Fibroblast of skin of back (primary cell): ENCODE data around the gene PDE8B.

Experiments used
- DNase-seq: peaks from one replicate; pipeline ENCODE4 v3.0.0-alpha.2; 2013

PDE8B gene

GRCh38 chr5:77230727-77231470 is 20.4 kb downstream of the PDE8B start:
- no peak for DNase-seq

DNA sequence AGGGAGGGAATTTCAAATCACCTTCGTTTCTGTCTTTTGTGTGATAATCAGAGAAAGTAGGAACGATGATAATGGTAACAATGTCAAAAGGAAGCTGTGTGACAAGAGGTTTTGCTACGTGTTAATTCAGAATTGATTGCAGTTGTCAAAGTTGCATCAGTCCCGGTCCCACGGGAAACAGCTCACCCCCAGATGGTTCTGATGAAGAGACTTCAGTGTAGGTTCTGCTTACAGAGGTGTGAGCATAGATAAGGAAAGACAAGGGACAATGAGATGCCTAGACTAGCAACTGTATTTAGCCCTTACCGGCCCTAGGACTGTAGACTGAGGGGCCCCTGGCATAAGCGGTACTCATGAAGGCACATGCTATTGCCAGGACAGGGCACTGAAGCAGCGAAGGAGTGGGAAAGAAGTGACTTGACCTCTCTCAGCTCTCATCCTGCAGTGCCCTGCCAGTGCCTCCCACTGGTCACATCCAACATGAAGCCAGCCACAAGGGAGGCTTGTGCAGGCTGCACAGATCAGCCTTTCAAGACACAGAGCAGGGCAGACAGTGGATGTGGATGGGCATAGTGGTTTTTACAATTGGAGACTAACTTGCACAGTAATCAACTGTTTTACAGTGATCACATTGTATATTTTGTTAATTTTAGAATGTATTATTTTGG is 21.1 kb downstream of the PDE8B start:
- DNase-seq: no peak

DNA sequence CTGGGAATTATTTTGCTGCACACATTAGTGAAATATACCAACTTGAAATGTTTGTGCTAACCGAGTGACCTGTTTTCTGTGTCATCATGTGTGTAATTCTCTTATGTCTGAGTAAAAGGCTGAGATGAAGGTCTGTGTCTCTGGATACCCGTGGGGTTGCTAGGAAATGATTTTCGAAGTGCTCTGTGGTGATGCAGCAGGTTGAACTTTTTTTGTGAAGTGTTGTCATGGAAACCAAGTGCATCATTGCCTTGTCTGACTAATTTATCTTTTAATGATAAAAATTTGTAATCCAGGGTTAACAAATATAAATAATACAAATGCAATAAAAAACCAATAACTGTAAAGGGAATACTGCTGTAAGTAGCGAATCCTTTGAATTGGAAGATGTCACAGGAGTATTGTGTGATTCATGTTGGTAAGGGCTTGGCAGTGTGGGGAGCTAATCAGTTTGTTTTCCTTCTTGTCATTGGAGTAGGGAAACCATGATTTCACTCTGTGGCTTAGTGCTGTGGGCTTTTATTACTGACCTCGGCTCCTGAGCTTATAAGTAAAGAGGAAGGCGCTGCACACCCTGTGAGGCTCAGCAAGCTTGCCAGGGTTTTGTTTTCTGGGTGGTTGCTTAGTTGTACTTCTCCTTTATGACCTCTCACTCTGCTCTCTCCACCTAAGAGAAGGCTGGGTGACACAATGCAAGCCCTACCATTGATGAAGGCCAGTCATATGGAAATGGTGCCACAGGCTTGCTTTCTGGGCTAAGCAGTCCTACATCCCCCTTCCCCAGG is 22.3 kb downstream of the PDE8B start:
- DNase-seq: no peak

GRCh38 chr5:77235846-77236721 is 25.6 kb downstream of the PDE8B start:
- DNase-seq: no peak

DNA sequence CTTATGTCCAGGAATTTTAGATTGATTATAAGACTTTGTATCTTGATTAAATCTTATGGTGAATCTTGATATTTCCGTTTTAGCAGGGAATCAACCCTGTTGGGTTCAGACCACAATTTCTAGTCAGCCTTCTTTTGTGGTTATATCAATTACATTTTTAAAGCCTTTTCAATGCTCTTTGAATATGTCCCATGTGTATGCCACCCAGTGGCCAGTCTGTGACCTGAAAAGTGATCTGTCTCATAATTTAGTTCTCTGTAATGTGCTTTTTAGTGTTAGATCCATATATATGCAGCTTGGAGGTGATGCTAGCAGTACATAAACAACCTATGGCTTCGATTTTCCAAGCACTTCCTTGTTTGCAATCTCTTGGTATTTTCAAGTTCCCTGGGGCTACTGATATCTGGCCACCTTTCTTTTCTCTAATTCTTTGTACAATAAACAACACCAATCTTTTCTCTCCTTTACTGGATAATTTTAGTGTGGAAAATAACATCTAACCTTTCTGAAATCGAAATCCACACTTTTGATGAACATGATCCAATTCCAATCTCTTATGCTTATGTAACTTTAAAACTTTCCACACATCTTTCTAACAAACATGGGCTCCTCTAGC is 28.8 kb downstream of the PDE8B start:
- peak; percentile 26 for DNase-seq

DNA sequence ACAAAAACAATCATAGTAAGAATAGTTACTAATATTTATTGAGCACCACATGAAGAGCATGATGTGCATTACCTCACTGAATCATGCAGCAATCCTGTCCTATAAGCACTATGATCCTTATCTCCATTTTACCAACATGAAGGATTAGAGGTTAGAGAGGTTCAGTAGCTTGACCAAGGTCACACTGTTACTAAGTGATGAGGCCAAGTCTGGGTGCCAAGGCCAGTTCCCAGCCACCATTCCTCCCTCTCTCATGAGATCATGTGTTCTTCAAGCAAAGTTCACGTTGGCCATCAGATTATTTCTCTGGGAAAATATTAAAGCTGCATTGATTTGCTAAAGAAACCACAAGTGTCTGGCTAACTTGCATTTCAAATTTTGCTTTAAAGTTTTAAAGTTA is 31.0 kb downstream of the PDE8B start:
- DNase-seq: no peak

- DNase-seq: no peak
Observed at GRCh38 chr5:77249475-77249874, 39.0 kb downstream of the PDE8B start.

GRCh38 chr5:77250021-77250420 is 39.5 kb downstream of the PDE8B start:
- DNase-seq: no peak

DNA sequence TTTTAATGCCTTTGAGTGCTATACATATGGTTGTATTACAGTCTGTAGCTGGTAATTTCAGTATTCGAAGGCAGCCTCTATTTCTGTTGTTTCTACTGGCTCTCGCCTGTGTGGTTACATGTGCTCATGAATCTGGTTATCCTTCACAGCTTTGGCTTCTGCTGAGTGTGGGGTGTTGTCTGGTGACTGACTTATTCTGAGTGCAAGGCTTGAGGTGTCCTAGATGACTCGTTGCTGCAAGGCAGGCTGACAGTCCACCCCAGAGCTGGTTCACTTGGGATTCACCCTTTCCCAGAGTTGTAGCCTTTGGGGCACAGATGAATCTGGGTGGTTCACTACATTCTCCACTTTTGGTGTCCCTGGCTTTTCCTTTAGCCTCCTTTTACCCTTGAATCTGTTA is 41.4 kb downstream of the PDE8B start:
- DNase-seq: no peak

DNA sequence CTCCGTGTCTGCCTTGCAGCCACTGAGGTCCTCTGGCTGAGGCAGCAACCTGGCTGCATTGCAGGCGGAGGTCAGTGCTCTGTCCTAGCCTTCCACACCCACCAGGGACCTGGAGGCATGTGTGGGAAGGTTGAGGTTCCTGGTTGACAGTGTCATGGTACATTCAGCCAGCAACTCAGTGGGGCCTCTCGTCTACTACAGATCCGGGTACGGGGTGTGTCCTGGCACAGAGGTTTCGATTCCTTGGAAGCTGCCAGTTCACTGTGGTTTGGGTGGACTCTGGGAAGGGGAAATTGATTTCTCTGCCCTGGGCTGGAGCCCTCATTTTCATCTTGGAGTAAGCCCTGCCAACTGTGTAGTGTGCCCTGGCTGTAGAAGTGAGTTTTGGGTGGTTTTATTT is 45.1 kb downstream of the PDE8B start:
- DNase-seq: no peak

DNA sequence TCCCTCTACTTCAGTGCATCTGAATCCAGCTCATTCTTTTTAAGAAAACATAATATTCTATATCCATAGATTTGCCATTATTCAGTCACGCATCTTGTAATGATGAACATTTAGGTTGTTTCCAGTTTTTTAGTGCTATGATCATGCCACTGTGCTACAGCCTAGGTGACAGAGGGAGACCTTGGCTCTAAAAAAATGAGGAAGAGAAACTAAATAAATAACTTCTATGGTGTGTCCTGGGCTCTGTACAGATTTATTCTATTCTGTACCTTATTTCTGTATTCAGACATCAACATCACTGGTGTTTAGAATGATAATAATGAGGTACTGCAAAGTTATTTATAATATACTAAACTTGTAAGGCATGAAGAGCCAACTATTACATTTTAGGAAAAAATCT is 45.9 kb downstream of the PDE8B start:
- DNase-seq: no peak

- no peak for DNase-seq
Observed at GRCh38 chr5:77258652-77259051, 48.2 kb downstream of the PDE8B start.

- DNase-seq: peak; percentile 34
Observed at GRCh38 chr5:77259476-77259875, 49.0 kb downstream of the PDE8B start.

GRCh38 chr5:77262697-77263096 is 52.2 kb downstream of the PDE8B start:
- DNase-seq: no peak

DNA sequence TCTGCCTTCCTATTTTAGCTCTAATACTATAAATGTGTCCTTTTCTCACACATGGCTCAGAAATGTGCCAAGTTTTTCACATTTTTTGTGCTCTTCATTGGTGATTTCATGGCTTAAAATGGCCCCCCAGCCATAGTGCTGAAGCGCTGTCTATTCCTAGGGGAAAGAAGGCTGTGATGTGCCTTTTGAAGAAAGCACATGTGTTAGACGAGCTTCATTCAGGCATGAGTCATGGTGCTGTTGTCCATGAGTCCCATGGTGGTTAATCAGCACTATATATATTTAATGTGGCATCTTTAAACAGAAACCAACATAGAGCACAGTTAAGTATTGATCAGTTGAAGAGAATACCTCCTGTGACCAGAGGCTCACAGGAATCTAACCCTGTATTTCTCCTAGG is 55.8 kb downstream of the PDE8B start:
- peak; percentile 63 for DNase-seq

- no peak for DNase-seq
Observed at GRCh38 chr5:77267496-77267895, 57.0 kb downstream of the PDE8B start.

GRCh38 chr5:77272206-77272605 is 61.7 kb downstream of the PDE8B start:
- no peak for DNase-seq

GRCh38 chr5:77277759-77278158 is 67.3 kb downstream of the PDE8B start:
- DNase-seq: no peak

DNA sequence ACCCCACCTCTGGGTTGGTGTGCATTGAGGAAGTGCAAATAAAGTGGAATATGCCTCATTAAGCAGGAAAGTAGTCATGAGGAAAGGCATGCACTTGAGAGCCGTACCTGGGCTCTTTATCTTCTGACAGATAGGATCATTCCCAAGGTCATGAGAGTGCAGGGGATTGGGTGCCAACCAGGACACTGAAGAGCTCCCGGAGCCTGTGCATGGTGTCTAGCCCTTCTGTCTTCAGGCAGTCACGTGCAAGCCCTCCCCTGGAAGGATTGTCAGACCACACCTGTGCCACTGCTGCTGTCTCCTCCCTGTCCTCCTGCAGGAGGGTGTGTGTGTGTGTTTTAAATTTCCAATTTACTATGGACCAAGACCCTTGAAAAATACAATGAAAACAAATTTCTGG is 69.6 kb downstream of the PDE8B start:
- no peak for DNase-seq

- DNase-seq: no peak
Observed at GRCh38 chr5:77281969-77282336, 71.5 kb downstream of the PDE8B start.

DNA sequence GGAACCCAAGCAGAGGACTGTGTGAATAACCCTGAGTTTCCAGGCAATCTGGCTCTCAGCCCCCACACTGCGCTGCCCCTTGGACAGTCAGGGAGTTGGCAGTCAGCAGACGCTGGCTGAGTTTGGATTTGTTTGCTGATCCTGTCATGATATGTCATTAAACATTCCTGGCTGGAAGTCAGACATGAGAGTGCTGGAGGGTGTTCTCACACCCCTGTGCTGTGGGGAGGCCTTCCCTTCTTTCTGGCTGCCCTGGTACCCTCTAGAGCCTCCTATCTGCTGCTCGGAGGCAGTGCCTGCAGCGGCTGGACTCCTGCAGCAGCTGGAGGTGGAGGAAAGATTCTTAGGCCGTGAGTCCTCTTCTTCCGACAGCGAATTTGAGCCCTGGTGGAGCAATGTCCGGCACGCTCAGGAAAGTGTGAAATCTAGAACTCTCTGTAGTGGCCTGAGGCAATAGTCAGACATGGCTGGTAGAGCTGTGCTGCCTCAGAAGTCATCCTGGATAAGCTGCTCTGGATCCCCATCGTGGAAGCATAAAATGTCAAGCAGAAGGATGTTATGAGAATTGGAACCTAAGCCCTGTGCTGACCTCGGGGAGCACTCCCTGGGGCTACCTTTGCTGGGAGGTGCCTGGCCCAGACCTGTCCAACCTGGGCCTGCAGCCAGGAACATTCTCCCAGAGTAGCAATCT is 72.0 kb downstream of the PDE8B start:
- peak; percentile 12 for DNase-seq
